Measurements from ENCODE around the gene NOL8.

NOL8 gene

GRCh38 chr9:92312887-92313623 lies 12.1 kb downstream of the NOL8 start:
- no peak for DNase-seq (ENCODE audit: low read depth in 2 of 2)

DNA sequence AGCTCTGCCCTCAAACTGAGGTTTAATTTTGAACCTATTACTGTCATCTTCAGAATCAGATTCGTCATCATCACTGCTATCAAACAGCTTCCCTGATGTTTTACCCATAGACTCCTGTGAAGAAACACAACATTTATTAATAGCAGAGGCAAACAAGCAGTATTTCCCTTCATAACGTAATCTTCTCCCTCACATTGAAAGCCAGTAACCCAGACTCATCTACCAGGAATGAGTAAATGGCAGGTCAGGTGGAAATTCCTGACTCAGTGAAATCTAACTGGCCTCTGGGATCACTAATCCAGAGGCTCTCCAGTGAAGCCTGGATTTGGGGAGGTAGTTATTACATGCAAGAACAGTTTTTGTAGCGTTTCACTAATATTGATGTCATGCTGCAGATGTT lies 14.6 kb downstream of the NOL8 start:
- DNase-seq (ENCODE audit: low read depth in 2 of 2), result no peak

DNA sequence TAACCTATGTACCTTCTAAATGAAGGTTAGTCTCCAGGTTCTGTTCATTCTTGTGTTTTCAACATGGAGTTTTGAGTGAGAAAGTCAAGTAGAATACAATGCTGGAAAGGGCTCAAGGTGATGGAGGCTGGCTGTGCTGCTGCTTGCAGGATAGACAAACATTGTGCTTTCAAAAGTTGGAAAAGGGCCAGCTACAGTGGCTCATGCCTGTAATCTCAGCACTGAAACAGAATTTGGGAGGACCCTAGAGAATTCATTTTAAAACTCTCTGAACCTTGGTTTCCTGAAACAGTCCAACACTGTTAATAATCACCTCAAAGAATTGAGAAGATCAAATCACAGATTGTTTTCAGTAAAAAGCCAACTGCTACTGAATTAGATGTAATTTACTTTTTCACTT lies 16.3 kb downstream of the NOL8 start:
- DNase-seq (ENCODE audit: low read depth in 2 of 2), result no peak

DNA sequence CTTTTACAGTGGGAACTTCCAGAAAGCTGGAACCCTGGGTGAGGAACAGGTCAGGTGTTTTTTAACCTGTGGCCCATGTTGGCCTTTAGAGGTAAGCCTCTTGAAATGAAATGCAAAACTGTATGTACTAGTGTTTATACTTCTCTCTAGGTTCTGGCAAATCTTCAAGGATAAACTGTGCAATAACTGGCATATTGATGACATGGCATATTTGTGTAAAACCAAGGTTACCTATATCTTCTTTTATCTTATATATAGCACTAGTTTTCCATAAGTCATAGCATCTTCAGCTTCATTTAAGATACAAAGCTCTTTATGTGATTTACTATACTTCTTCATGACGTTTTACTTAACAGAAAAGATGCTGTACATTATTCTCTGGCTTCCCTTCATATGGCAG lies 24.2 kb downstream of the NOL8 start:
- DNase-seq (ENCODE audit: low read depth in 2 of 2), result no peak

DNA sequence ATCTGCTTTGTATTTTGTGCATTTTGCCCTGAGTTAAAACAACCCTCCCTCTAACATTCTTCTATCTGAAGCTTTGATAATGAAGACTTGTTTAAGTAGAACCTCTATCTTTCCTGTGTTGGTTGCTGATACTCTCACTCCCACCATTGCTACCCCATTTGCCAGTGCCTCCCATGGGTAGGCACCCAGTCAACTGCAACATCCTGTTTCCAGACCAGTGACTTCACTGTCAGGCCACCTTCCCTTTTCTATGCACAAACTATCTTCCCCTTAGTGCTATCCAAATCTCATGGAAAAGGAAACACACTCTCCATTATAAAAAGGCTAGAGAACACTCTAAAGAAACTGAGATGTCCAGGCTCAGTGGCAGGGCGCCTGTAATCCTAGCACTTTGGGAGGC lies 26.0 kb downstream of the NOL8 start:
- no peak for DNase-seq (ENCODE audit: low read depth in 2 of 2)

DNA sequence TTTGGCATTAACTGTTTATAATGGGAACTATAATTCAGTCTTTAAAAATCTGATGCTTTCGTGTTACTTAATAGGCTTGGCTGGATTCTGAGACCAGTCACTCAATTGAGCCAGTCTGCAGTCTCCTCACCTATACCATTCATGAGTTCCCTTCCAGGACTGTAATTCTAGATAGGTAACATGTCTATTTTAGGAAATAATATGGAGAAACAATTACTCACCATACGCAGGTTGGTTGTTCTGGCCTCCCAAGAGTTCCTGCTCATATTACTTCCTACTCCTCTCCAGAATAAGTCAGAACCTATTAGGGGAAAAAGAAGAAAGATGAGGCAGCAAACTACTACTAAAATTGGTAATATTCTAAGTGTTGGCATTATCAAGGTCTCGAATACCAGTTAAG lies 27.1 kb downstream of the NOL8 start:
- no peak for DNase-seq (ENCODE audit: low read depth in 2 of 2)

GRCh38 chr9:92297611-92298010 lies 27.5 kb downstream of the NOL8 start:
- DNase-seq (ENCODE audit: low read depth in 2 of 2), result no peak

- no peak for DNase-seq (ENCODE audit: low read depth in 2 of 2)
These were observed 29.3 kb downstream of the NOL8 start for GRCh38 chr9:92295827-92296258.

DNA sequence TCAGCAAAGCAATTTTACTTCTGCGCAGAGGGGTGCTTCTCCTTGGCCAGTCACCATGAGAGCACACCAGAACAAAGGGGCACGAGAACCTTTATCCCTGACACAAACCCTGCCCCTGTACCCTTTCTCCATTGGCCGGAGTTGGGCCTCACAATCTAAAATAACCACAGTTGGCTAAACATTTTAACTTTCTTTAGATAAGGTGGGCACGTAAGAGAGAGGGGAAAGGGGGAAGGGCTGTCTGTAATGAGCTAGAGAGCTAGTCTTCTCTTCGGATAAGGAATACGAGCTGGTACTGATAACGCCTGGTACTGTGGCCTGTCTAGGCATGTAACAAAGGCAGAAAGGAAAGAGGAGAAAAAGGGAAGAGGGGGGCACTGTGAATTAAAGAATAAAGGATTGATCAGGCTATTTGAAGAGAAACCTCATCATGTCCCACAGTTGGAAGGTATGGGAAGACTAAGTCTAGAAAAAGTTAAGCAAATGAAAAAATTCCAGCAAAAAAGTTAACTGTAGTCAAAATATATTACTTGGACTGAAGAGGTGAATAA lies 29.8 kb downstream of the NOL8 start:
- no peak for DNase-seq (ENCODE audit: low read depth in 2 of 2)

- DNase-seq (ENCODE audit: low read depth in 2 of 2), result no peak
These were observed 30.9 kb downstream of the NOL8 start for GRCh38 chr9:92294297-92294676.

DNA sequence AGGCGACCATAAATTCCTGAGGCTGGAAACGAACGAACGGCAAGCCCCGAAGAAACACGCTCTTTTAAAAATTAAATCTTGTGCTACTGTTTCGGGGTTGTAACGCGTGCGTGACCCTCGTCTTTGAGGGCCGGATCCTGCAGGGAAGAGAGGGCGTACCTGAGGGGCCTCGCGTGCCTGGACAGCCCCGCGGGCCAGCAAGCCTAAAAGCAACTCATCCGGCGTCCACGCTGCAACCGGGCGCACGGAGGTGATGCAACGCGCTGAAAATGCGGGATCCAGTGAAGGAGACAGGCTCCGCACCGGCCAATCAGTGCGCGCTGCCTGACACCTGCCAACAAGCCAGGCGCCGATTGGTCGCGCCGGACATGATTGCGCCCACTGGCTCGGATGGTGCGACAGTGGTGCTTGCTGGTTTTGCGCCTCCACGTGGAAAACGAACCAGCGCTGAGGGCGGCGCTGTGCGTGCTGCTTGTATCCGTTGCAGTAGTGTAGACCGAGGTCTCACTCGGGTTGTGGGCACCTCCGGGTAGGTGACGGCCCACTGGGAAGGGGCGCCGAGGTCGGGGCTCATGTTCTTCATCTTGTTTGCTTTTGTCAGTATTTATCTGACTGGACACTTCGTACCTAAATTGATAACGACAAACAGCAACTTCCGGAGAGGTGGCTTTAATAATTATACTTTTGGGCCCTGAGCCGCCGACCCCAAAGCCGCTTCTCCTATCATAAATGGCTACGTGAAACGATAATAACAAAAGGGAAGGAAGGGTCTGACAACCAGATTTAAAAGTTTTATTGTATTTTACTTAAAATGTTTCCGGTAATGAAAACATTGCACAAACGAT lies 31.5 kb downstream of the NOL8 start, which contains the start of gene IARS1:
IARS1 (minus strand) TSS at position 246 of the 845 bp plus-strand sequence. CDS start 4,278 bp downstream, outside the sequence.
- DNase-seq (ENCODE audit: low read depth in 2 of 2), result peak; percentile 99 to 100

- no peak for DNase-seq (ENCODE audit: low read depth in 2 of 2)
These were observed 32.1 kb downstream of the NOL8 start for GRCh38 chr9:92293075-92293354.

GRCh38 chr9:92292338-92293074 lies 32.6 kb downstream of the NOL8 start:
- DNase-seq (ENCODE audit: low read depth in 2 of 2), result no peak

DNA sequence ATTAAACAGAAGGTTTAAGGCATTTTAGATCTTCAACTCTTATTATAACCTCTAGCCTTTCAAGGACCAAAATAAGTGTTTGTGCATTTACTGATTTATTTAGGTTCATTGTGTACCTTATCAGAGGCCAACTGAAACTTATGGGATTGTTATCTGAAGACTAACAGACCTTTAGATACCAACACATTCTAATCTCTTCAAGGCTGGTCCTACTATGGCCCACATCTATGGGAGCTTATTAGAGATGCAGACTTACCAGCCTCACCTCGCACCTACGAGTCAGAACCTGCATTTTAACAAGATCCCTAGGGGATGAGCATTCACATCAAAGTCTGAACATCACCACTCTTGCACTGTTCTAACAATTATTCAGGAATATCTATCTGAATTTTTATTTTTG lies 33.6 kb downstream of the NOL8 start:
- no peak for DNase-seq (ENCODE audit: low read depth in 2 of 2)

GRCh38 chr9:92290785-92291429 lies 34.2 kb downstream of the NOL8 start:
- DNase-seq (ENCODE audit: low read depth in 2 of 2), result no peak

DNA sequence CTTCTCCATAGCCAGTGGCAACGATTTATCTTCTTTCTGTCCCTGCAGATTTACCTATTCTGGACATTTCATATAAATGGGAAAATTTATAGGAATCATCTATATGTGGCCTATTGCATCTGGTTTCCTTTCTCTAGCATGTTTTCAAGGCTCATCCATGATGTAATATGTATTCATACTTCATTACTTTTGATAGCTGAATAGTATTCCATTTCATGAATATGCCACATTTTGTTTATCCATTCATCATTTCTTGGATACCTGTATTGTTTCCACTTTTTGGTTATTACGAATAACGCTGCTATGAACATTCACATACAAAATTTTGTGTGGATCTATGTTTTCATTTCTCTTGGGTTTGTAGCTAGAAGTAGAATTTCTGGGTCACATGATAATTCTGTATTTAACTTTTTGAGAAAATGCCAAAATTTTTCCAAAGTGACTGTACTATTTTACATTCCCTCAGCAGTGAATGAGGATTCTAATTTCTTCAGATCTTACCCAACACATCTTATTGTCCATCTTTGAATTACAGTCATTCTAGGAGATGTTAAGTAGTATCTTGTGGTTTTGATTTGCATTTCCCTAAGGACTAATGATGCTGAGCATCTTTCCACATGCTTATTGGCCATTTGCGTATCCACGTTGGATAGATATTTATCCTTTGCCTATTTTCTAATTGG lies 35.3 kb downstream of the NOL8 start:
- DNase-seq (ENCODE audit: low read depth in 2 of 2), result no peak

DNA sequence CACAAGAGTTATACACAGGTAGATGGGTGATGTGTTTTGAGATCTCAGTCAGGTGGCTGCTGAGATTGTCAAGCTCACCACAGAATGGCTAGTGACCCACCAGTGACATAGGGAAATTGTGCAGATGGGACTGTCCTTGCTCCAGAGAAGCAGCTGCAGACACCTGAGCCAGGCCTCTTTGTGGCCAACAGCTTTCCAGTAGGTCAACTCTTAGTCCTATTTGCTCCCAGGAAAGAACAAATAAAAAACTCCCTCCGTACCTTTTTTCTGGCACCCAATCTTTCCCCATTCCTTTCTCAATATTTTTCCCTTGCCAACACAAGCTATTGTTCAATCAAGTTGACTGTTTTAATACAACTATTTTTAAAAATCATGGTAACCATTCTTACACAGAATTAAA lies 45.8 kb downstream of the NOL8 start:
- no peak for DNase-seq (ENCODE audit: low read depth in 2 of 2)

DNA sequence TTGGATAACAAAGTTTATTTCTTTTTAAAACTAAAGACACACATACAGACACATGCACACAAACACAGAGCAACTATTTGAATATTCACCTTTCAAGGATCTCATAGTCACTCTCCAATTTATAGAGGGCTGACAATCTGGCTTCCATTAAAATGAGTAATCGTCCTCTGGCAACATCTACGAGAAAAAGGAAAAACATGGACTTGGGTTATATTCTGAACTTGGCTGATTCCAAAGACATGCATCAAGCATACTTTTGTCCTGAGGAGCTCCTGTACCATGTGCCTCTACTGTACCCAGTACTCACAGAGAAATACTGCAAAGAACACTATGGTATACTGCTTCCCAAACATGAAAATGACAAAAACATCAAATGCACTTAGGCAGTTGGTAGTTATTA lies 47.0 kb downstream of the NOL8 start:
- DNase-seq (ENCODE audit: low read depth in 2 of 2), result no peak

DNA sequence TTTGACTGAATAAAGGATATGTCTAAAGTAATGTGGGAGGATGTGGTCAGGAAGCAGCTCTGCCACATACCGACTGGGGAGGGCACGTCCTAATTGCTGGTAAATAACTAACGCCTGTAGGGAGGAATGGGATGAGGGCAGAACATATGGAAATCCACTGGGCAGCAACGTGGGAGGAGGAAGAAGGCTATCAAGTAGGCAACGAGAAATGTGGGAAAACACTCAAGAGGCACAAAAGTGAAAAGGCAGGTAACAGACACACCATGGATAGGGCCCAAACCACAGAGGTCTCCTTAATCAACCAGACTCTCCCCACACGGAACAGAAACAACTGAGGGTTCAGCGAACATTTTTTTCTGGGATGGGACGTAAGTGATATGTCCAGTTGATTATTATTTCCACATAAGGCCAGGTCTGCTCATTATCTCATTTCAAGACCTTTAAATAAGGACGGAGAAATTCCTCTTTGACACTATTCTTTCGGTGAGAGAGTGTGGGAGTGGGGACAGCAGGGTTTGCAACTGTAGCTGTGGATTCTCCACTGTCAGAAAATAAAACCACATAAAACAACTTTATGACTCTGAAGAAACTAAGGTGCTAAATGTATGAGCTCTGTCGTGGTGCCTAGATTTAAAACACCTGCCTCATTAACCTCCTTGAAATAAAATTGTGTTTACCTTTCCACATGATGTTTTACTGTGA lies 48.7 kb downstream of the NOL8 start:
- no peak for DNase-seq (ENCODE audit: low read depth in 2 of 2)

DNA sequence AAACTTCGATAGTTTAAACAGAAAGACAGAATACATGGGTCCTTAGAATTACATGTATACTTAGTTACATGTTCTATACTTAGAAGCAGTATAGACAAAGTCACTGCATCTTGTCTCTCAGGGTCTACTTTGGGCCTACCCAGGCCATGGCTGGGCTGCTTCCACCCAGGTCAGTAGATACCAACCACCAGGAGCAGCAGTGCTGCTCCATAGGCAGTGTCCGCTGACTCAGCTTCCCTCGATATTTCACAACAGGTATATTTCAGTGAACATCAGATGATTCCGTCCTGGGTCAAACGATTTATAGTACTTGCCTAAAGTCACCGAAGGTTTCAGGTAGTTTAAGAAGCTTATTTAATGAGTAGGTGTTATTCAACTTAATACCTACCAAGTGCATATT lies 49.6 kb downstream of the NOL8 start:
- no peak for DNase-seq (ENCODE audit: low read depth in 2 of 2)

- DNase-seq (ENCODE audit: low read depth in 2 of 2), result no peak
These were observed 54.6 kb downstream of the NOL8 start for GRCh38 chr9:92270511-92270910.

All from activated CD4-positive, alpha-beta T cell treated with anti-CD3 and anti-CD28 coated beads for 24 hours (primary cell).